H1 (cell line): ENCODE measurements around the gene CDC42EP2. TPM values are rescaled to one million over a fixed set of nuclear protein-coding genes. Genes with fewer than 3 reads are reported as not detected.

Source experiments
- CTCF ChIA-PET: fragments of 300-600 bp; sonication (Branson Sonifier 250); formaldehyde crosslinking; loops from one replicate; lab custom pipeline; 2021; ENCODE audit not compliant: partially characterized antibody; lab: Charles Lee
- POLR2A ChIA-PET: fragments of 300-600 bp; sonication (Branson Sonifier 250); formaldehyde crosslinking; loops from one replicate; lab custom pipeline; 2021; ENCODE audit warnings: inconsistent platforms; ENCODE audit not compliant: partially characterized antibody; lab: Charles Lee
- DNase-seq, 2 experiments: peaks; one replicate each; pipeline versions ENCODE4 v3.0.0 to v3.0.0-alpha.2; 2010 to 2022; ENCODE audit warnings: low spot score in 2 of 2, low read depth in 1 of 2, mixed read lengths in 1 of 2
- FAIRE-seq: peaks from 2 replicates; lab custom pipeline; 2011; peaks lifted over from hg19 to GRCh38; lab: Jason Lieb, UNC
- H2AFZ ChIP-seq: 2 replicates; pipeline ENCODE4 v1.8.1; 2012; ENCODE audit warnings: low read length, inconsistent platforms
- H2AK5ac ChIP-seq: 2 replicates; pipeline ENCODE4 v1.6.1; 2013; ENCODE audit warnings: low read depth, low read length
- H2BK120ac ChIP-seq: replicated peaks from 2 replicates; pipeline ENCODE3; 2013; ENCODE audit warnings: low read depth, low read length, inconsistent platforms
- H2BK12ac ChIP-seq: 2 replicates; pipeline ENCODE4 v1.6.1; 2013; ENCODE audit warnings: low read depth, low read length
- H2BK15ac ChIP-seq: 2 replicates; pipeline ENCODE4 v1.6.1; 2013; ENCODE audit warnings: low read length
- H2BK20ac ChIP-seq: 2 replicates; pipeline ENCODE4 v1.6.1; 2013; ENCODE audit warnings: low read length
- H2BK5ac ChIP-seq: 2 replicates; pipeline ENCODE4 v1.6.1; 2013; ENCODE audit warnings: low read depth, low read length
- H3K14ac ChIP-seq: 2 replicates; pipeline ENCODE4 v1.6.1; 2013; ENCODE audit warnings: inconsistent platforms; ENCODE audit not compliant: insufficient read length
- H3K18ac ChIP-seq: 2 replicates; pipeline ENCODE4 v1.6.1; 2013; ENCODE audit warnings: low read length; ENCODE audit errors: extremely low read depth
- H3K23ac ChIP-seq: 2 replicates; pipeline ENCODE4 v1.6.1; 2013; ENCODE audit warnings: inconsistent platforms; ENCODE audit not compliant: insufficient read length
- H3K23me2 ChIP-seq: 2 replicates; pipeline ENCODE4 v1.6.1; 2013; ENCODE audit warnings: low read depth, low read length
- H3K27ac ChIP-seq: 2 replicates; pipeline ENCODE4 v1.6.1; 2011; ENCODE audit warnings: low read depth, low read length, inconsistent platforms
- H3K27me3 ChIP-seq, 4 experiments: replicated peaks in 1 of 4; 1 replicate in 1 of 4; 2 replicates in 3 of 4; pipeline versions ENCODE4 v1.6.1 to v1.8.1; 2011 to 2013; ENCODE audit warnings: low read length in 3 of 4, mild to moderate bottlenecking in 3 of 4, inconsistent platforms in 2 of 4, mixed read lengths in 2 of 4, moderate library complexity in 1 of 4; ENCODE audit not compliant: control insufficient read depth in 3 of 4, insufficient read depth in 3 of 4; ENCODE audit errors: extremely low read depth in 1 of 4
- H3K36me3 ChIP-seq, 4 experiments: 2 replicates each; pipeline versions ENCODE4 v1.6.1 to v1.8.1; 2011 to 2013; ENCODE audit warnings: mild to moderate bottlenecking in 4 of 4, low read length in 3 of 4, moderate library complexity in 2 of 4, control low read depth in 1 of 4, inconsistent platforms in 1 of 4; ENCODE audit not compliant: insufficient read depth in 4 of 4, control insufficient read depth in 2 of 4
- H3K4ac ChIP-seq: replicated peaks from 2 replicates; pipeline ENCODE3; 2013; ENCODE audit warnings: low read length, low read depth, mixed read lengths, inconsistent platforms; ENCODE audit not compliant: insufficient read length
- H3K4me1 ChIP-seq, 4 experiments: replicated peaks in 1 of 4; 1 replicate in 1 of 4; 2 replicates in 3 of 4; pipeline versions ENCODE4 v1.6.1 to v1.8.1; 2011 to 2013; ENCODE audit warnings: low read length in 3 of 4, inconsistent platforms in 2 of 4, mixed read lengths in 1 of 4; ENCODE audit not compliant: insufficient read depth in 4 of 4, control insufficient read depth in 3 of 4
- H3K4me2 ChIP-seq, 2 experiments: 2 replicates each; pipeline versions ENCODE4 v1.6.1 to v1.8.1; 2011 to 2013; ENCODE audit warnings: low read depth in 2 of 2, low read length in 2 of 2, control low read depth in 1 of 2, inconsistent platforms in 1 of 2, mild to moderate bottlenecking in 1 of 2; ENCODE audit not compliant: insufficient read depth in 1 of 2
- H3K4me3 ChIP-seq, 4 experiments: fragments of 200-600, 300-600 bp in 1 of 4; sonication (generic), shearing (Covaris generic), sonication (Bioruptor Twin) in 1 of 4; 2 replicates each; pipeline versions ENCODE4 v1.5.1 to v1.8.1; 2011 to 2016; ENCODE audit warnings: low read length in 4 of 4, low read depth in 3 of 4, control low read depth in 2 of 4, inconsistent platforms in 2 of 4, mild to moderate bottlenecking in 2 of 4, mixed read lengths in 1 of 4, moderate library complexity in 1 of 4; ENCODE audit not compliant: insufficient read depth in 2 of 4; ENCODE audit errors: extremely low read depth in 1 of 4
- H3K56ac ChIP-seq: replicated peaks from 2 replicates; pipeline ENCODE3; 2013; ENCODE audit warnings: low read depth, mild to moderate bottlenecking, mixed read lengths, low read length, inconsistent platforms; ENCODE audit not compliant: insufficient read length
- H3K79me1 ChIP-seq: 2 replicates; pipeline ENCODE4 v1.6.1; 2013; ENCODE audit warnings: low read depth, low read length, control low read depth
- H3K79me2 ChIP-seq, 2 experiments: 2 replicates each; pipeline versions ENCODE4 v1.6.1 to v1.8.1; 2012 to 2013; ENCODE audit warnings: low read length in 2 of 2, mild to moderate bottlenecking in 2 of 2, inconsistent platforms in 1 of 2; ENCODE audit not compliant: insufficient read depth in 2 of 2, control insufficient read depth in 1 of 2
- H3K9ac ChIP-seq, 4 experiments: replicated peaks in 1 of 4; 1 replicate in 1 of 4; 2 replicates in 3 of 4; pipeline versions ENCODE4 v1.6.1 to v1.8.1; 2011 to 2013; ENCODE audit warnings: low read depth in 3 of 4, low read length in 3 of 4, control low read depth in 2 of 4, mild to moderate bottlenecking in 2 of 4, moderate library complexity in 2 of 4, inconsistent platforms in 1 of 4; ENCODE audit errors: extremely low read depth in 1 of 4
- H3K9me3 ChIP-seq, 2 experiments: 2 replicates each; pipeline versions ENCODE4 v1.6.1 to v1.8.1; 2012 to 2013; ENCODE audit warnings: mild to moderate bottlenecking in 2 of 2, moderate library complexity in 2 of 2, control low read depth in 1 of 2, inconsistent platforms in 1 of 2, low read depth in 1 of 2, low read length in 1 of 2, mixed read lengths in 1 of 2; ENCODE audit not compliant: insufficient read depth in 2 of 2
- H4K20me1 ChIP-seq, 2 experiments: replicated peaks in 1 of 2; 2 replicates each; pipeline versions ENCODE3 to v1.8.1; 2011 to 2013; ENCODE audit warnings: inconsistent platforms in 2 of 2, low read length in 2 of 2, mild to moderate bottlenecking in 1 of 2; ENCODE audit not compliant: insufficient read depth in 2 of 2, control insufficient read depth in 1 of 2
- H4K5ac ChIP-seq: 2 replicates; pipeline ENCODE4 v1.6.1; 2013; ENCODE audit warnings: low read length, low read depth, mixed read lengths, inconsistent platforms; ENCODE audit not compliant: insufficient read length
- H4K8ac ChIP-seq: 2 replicates; pipeline ENCODE4 v1.8.0; 2013; ENCODE audit warnings: mild to moderate bottlenecking, moderate library complexity, low read length, inconsistent platforms; ENCODE audit not compliant: insufficient read depth; ENCODE audit errors: extremely low read depth
- H4K91ac ChIP-seq: replicated peaks from 2 replicates; pipeline ENCODE3; 2013; ENCODE audit warnings: low read length, mixed read lengths, inconsistent platforms; ENCODE audit not compliant: insufficient read length
- RXRA ChIP-seq: IDR thresholded peaks from 2 replicates; pipeline ENCODE4 v1.6.1; 2011; ENCODE audit warnings: low read depth, mild to moderate bottlenecking, low read length, moderate library complexity; ENCODE audit not compliant: insufficient read depth
- SAP30 ChIP-seq: fragments of 300-600 bp; sonication (generic); IDR thresholded peaks from 2 replicates; pipeline ENCODE4 v1.7.1; 2012; ENCODE audit warnings: low read length, moderate library complexity, mild to moderate bottlenecking, inconsistent platforms; ENCODE audit not compliant: insufficient read depth, insufficient replicate concordance
- WGBS, 2 experiments: shearing (Covaris generic) in 1 of 2; methylation state at CpG; one replicate each; pipeline versions ENCODE4 v1.1.6 to v1.1.7; 2013 to 2015; ENCODE audit warnings: low lambda C conversion rate in 2 of 2, mixed read lengths in 2 of 2, inconsistent platforms in 1 of 2, low coverage in 1 of 2, missing lambda C conversion rate in 1 of 2; ENCODE audit not compliant: insufficient replicate concordance in 2 of 2, insufficient coverage in 1 of 2, insufficient read length in 1 of 2; ENCODE audit errors: extremely low coverage in 1 of 2, missing lambda C conversion rate in 1 of 2; 5-methylcytosine and 5-hydroxymethylcytosine counted together
- polyA plus RNA-seq, 7 experiments: library from polyadenylated mRNA; depleted of rRNA in 3 of 7; stranded (reverse) in 5 of 7; unstranded in 2 of 7; fragments of >200 nt in 5 of 7; fragments of 200-250 nt in 2 of 7; gene quantifications; 1 replicate in 5 of 7; 2 replicates in 1 of 7; 4 replicates in 1 of 7; pipeline versions ENCODE4 v1.2.1 to v1.2.3, GENCODE V29; 2011 to 2013; ENCODE audit warnings: missing spikeins in 2 of 7, mixed read lengths in 2 of 7
- total RNA-seq: library from RNA; stranded (reverse); fragmentation: NEBNext Ultra II Directional; extraction: Animal tissue kit (Norgen Biotek cat#: 25700); gene quantifications from 2 replicates; pipeline ENCODE4 v1.2.1, GENCODE V29; 2021

CDC42EP2 gene
- total and polyA plus RNA-seq, 2 of the 8 experiments (the other 6 are each of a cell fraction or from before 2014, with no cell fraction given): 11.8 to 13.3 TPM

- Histone ChIP-seq H3K18ac (no peak overlapping the region), H2AFZ (no peak overlapping the region), H3K9me3 (no peaks in the 10 kb centered on the region), H3K9ac (peak overlapping the region in 3 of 4 experiments; percentile 15 to 48 (median 34); a peak in 3 of 7 replicates), H3K27ac (no peak overlapping the region), H3K14ac (no peak overlapping the region), H3K4me1 (peaks cover 0 to 10% (median 3%) of the 10 kb centered on the region in 4 experiments; a peak in 5 of 7 replicates), H4K8ac (no peak overlapping the region), H4K91ac (no peak overlapping the region), H2BK20ac (no peak overlapping the region), H2AK5ac (no peak overlapping the region), H3K4me2 (peak overlapping the region; percentile 90 to 92), H3K36me3 (peaks cover 15 to 38% (median 22%) of the 10 kb centered on the region in 4 experiments), H4K20me1 (peaks cover 2 to 8% of the 10 kb centered on the region in 2 experiments), H3K23ac (no peak overlapping the region), H3K79me2 (no peaks in the 10 kb centered on the region), H3K23me2 (peaks cover 9% of the 10 kb centered on the region), H2BK12ac (no peak overlapping the region), H3K56ac (no peak overlapping the region), H4K5ac (no peak overlapping the region), H2BK5ac (no peak overlapping the region), H3K79me1 (no peaks in the 10 kb centered on the region), H3K4me3 (peak overlapping the region; percentile 65 to 90 (median 78)), H2BK15ac (no peak overlapping the region), H3K4ac (no peak overlapping the region), H3K27me3 (peaks cover 7 to 29% (median 19%) of the 10 kb centered on the region in 4 experiments), H2BK120ac (no peak overlapping the region)
- FAIRE-seq (no peak), DNase-seq (no peak)
- 25 to 100% methylated on average over 2 to 16 of the region's 16 CpGs for WGBS, 2 experiments
- ChIA-PET CTCF (interaction anchor here (0.6 to 3.9 kb wide), 13 partner anchors 9 to 540 kb away, joined by 3 to 24 read pairs (median 3); partner anchors contain the start of gene DPF2), POLR2A (interaction anchor here (0.6 to 3.9 kb wide), 24 partner anchors 9 to 1115 kb away, joined by 3 to 20 read pairs (median 4); partner anchors contain the start of genes CAPN1, CDC42EP2, DPF2 and MALAT1)
- no peak for TF ChIP-seq RXRA
- TF ChIP-seq SAP30: no peak
Measured at GRCh38 chr11:65353900-65354264, 39.2 kb downstream of the CDC42EP2 start.
